GM12891 (cell line): ENCODE measurements around the gene SPRY2.
"Not testable (repeated sequence)": the region's sequence is repeated elsewhere in the genome, so short reads cannot be mapped to it uniquely, and the experiment has no call there.

Experiments
- DNase-seq: peaks from one replicate; pipeline ENCODE4 v3.0.0; 2011; ENCODE audit warnings: low spot score; ENCODE audit not compliant: insufficient read length
- FAIRE-seq: peaks from 2 replicates; lab custom pipeline; 2011; peaks lifted over from hg19 to GRCh38; lab: Jason Lieb, UNC
- PAX5 ChIP-seq: IDR thresholded peaks from 2 replicates; pipeline ENCODE4 v1.6.1; 2011; ENCODE audit warnings: low read length, moderate library complexity, mild to moderate bottlenecking; ENCODE audit not compliant: insufficient read depth, severe bottlenecking
- POLR2A ChIP-seq: IDR thresholded peaks from 2 replicates; pipeline ENCODE4 v1.6.1; 2011; ENCODE audit warnings: low read depth, low read length, control low read depth
- POLR2AphosphoS5 ChIP-seq: IDR thresholded peaks from 2 replicates; pipeline ENCODE4 v1.6.1; 2011; ENCODE audit warnings: low read depth, low read length, control low read depth
- POU2F2 ChIP-seq: IDR thresholded peaks from 2 replicates; pipeline ENCODE4 v1.6.1; 2011; ENCODE audit warnings: low read depth, mild to moderate bottlenecking, control low read depth, low read length, moderate library complexity
- SPI1 ChIP-seq: IDR thresholded peaks from 2 replicates; pipeline ENCODE4 v1.6.1; 2011; ENCODE audit warnings: low read depth, low read length, control low read depth
- TAF1 ChIP-seq: IDR thresholded peaks from 2 replicates; pipeline ENCODE4 v1.6.1; 2011; ENCODE audit warnings: low read depth, low read length, control low read depth

SPRY2 gene

GRCh38 chr13:80348750-80349149 lies 7.8 kb upstream of the SPRY2 start:
- TF ChIP-seq PAX5 (no peak), POLR2A (no peak), POU2F2 (no peak), SPI1 (no peak), POLR2AphosphoS5 (no peak), TAF1 (no peak)
- FAIRE-seq (no peak), DNase-seq (no peak)

- FAIRE-seq (no peak), DNase-seq (no peak)
- TF ChIP-seq POU2F2 (no peak), POLR2A (no peak), TAF1 (no peak), PAX5 (no peak), POLR2AphosphoS5 (no peak), SPI1 (no peak)
Observed at GRCh38 chr13:80348314-80348713, 7.4 kb upstream of the SPRY2 start.

GRCh38 chr13:80345771-80346510 lies 5.0 kb upstream of the SPRY2 start:
- DNase-seq, result no peak
- TF ChIP-seq SPI1 (peak; percentile 25; the same call in 1 of the 2 replicates), PAX5 (no peak)
- FAIRE-seq, result no peak

GRCh38 chr13:80344032-80344431 lies 3.1 kb upstream of the SPRY2 start:
- FAIRE-seq, DNase-seq: not testable (repeated sequence)

- FAIRE-seq (peak; percentile 81), DNase-seq (no peak)
- TF ChIP-seq PAX5 (peak; percentile 23), SPI1 (no peak)
Observed at GRCh38 chr13:80342471-80343371, 1.8 kb upstream of the SPRY2 start.

- FAIRE-seq (no peak), DNase-seq (no peak)
- TF ChIP-seq PAX5, result no peak
Observed at GRCh38 chr13:80341756-80342370, 937 bp upstream of the SPRY2 start.

GRCh38 chr13:80340651-80341100 lies 250 bp downstream of the SPRY2 start:
- DNase-seq (no peak), FAIRE-seq (no peak)
- TF ChIP-seq SPI1 (no peak), POLR2A (no peak), PAX5 (no peak), TAF1 (no peak)

GRCh38 chr13:80339912-80340650 lies 845 bp downstream of the SPRY2 start:
- DNase-seq (no peak), FAIRE-seq (peak; percentile 20)
- no peak for TF ChIP-seq POLR2A

- FAIRE-seq, result no peak
- no peak for TF ChIP-seq POU2F2
- no peak for TF ChIP-seq PAX5
- TF ChIP-seq POLR2A, result no peak
- TF ChIP-seq SPI1, result no peak
- TF ChIP-seq POLR2AphosphoS5, result no peak
- no peak for DNase-seq
Observed at GRCh38 chr13:80339563-80339911, 1.4 kb downstream of the SPRY2 start.
